ENCODE results near the gene BEGAIN.

DNA sequence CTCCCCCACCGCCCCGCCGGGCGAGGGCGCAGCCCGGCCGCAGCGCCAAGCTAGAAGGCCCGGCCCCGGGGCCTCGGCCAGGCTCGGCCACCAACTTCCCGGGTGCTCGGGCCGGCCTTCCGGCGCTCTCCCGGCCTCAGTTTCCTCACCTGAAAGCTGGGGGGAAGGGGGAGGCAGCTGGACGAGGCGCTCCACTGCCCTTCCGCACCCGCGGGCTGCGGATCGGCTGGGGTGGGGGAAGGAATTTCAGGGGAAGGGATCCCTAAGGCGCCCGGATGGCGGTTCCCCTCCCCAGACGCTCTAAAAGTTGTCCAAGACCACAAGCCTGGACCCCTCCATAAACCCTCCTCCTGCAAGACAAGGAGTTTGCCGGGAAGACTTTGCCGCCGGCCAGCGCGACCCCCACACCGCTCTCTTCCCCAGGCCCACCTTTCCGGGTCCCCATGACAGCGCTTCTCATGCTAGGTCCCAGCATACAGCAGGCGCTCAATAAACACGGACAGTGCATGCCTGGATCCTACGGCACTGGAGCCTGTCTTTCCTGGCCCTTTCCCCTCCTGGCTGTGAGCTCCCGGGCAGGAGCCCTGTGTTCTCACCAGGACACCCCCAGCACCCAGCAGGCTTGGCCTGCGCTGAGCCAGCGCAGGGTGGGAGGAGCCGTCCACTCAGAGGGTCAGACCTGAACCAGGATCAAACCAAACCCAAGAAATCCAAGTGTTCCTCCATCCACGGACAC, 18.1 kb downstream of the BEGAIN start:
- TF ChIP-seq, protein P1, sequence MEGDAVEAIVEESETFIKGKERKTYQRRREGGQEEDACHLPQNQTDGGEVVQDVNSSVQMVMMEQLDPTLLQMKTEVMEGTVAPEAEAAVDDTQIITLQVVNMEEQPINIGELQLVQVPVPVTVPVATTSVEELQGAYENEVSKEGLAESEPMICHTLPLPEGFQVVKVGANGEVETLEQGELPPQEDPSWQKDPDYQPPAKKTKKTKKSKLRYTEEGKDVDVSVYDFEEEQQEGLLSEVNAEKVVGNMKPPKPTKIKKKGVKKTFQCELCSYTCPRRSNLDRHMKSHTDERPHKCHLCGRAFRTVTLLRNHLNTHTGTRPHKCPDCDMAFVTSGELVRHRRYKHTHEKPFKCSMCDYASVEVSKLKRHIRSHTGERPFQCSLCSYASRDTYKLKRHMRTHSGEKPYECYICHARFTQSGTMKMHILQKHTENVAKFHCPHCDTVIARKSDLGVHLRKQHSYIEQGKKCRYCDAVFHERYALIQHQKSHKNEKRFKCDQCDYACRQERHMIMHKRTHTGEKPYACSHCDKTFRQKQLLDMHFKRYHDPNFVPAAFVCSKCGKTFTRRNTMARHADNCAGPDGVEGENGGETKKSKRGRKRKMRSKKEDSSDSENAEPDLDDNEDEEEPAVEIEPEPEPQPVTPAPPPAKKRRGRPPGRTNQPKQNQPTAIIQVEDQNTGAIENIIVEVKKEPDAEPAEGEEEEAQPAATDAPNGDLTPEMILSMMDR (conservative IDR thresholded peaks at IDR 0.05 in 1 of 2, IDR thresholded peaks at IDR 0.05 in 1 of 2; ENCODE audit: low read depth in 1 of 2, low read length in 2 of 2): no peak
- TF ChIP-seq EZH2 (IDR thresholded peaks at IDR 0.05; ENCODE audit: low read length, missing control alignments): peak; percentile 90
